Measurements from ENCODE around the gene ATP1A2.

DNA sequence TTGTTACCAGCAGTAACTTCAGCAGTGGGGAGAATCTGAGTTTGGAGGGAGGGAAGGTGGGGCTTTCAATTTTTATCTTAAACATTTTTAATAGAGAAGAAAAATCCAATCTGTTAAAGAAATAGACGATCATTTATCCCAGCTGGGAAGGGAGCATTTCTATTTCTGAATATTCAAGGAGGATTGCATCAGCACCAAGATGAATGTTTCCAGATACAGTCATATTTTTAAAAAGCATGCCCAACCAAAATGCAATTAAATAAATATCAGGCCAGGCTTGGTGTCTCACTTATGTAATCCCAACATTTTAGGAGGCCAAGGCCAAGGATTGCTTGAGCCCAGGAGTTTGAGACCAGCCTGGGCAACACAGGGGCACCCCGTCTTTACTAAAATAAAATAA, 34.2 kb downstream of the ATP1A2 start:
- TF ChIP-seq, protein P1, sequence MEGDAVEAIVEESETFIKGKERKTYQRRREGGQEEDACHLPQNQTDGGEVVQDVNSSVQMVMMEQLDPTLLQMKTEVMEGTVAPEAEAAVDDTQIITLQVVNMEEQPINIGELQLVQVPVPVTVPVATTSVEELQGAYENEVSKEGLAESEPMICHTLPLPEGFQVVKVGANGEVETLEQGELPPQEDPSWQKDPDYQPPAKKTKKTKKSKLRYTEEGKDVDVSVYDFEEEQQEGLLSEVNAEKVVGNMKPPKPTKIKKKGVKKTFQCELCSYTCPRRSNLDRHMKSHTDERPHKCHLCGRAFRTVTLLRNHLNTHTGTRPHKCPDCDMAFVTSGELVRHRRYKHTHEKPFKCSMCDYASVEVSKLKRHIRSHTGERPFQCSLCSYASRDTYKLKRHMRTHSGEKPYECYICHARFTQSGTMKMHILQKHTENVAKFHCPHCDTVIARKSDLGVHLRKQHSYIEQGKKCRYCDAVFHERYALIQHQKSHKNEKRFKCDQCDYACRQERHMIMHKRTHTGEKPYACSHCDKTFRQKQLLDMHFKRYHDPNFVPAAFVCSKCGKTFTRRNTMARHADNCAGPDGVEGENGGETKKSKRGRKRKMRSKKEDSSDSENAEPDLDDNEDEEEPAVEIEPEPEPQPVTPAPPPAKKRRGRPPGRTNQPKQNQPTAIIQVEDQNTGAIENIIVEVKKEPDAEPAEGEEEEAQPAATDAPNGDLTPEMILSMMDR (IDR thresholded peaks at IDR 0.05) = no peak
- TF ChIP-seq POLR2A (IDR thresholded peaks at IDR 0.05) = no peak
